ENCODE results near the gene CRACR2A. TPM values are rescaled to one million over a fixed set of nuclear protein-coding genes. Genes with fewer than 3 reads are reported as not detected.

CRACR2A gene
- total RNA-seq, 1 experiment from 2014 or later: 2.0 TPM

- H3K36me3 ChIP-seq (replicated peaks; ENCODE audit: control insufficient read depth, insufficient read depth, low read length): no peaks in the 10 kb centered on the region
- no peaks in the 10 kb centered on the region; the same call in 1 of the 2 replicates for H3K27me3 ChIP-seq (ENCODE audit: control insufficient read depth, insufficient read depth, low read length)
- no peak for DNase-seq
- H3K4me3 ChIP-seq (ENCODE audit: insufficient read depth, low read depth, low read length): no peak overlapping the region
Observed at GRCh38 chr12:3593906-3594483, 158.9 kb downstream of the CRACR2A start.

- H3K4me3 ChIP-seq (ENCODE audit: insufficient read depth, low read depth, low read length): no peak overlapping the region
- H3K27me3 ChIP-seq (ENCODE audit: control insufficient read depth, insufficient read depth, low read length): no peaks in the 10 kb centered on the region; the same call in 1 of the 2 replicates
- DNase-seq: no peak
- no peaks in the 10 kb centered on the region for H3K36me3 ChIP-seq (replicated peaks; ENCODE audit: control insufficient read depth, insufficient read depth, low read length)
Observed at GRCh38 chr12:3592856-3593625, 159.9 kb downstream of the CRACR2A start.

GRCh38 chr12:3589745-3590144 is 163.2 kb downstream of the CRACR2A start:
- Histone ChIP-seq H3K4me3 (ENCODE audit: insufficient read depth, low read depth, low read length) (no peak overlapping the region), H3K27me3 (ENCODE audit: control insufficient read depth, insufficient read depth, low read length) (no peaks in the 10 kb centered on the region; the same call in 1 of the 2 replicates), H3K36me3 (replicated peaks; ENCODE audit: control insufficient read depth, insufficient read depth, low read length) (no peaks in the 10 kb centered on the region)
- no peak for DNase-seq

GRCh38 chr12:3587402-3588013 is 165.4 kb downstream of the CRACR2A start:
- DNase-seq: peak; percentile 75
- Histone ChIP-seq H3K27me3 (ENCODE audit: control insufficient read depth, insufficient read depth, low read length) (no peaks in the 10 kb centered on the region; the same call in 1 of the 2 replicates), H3K36me3 (replicated peaks; ENCODE audit: control insufficient read depth, insufficient read depth, low read length) (no peaks in the 10 kb centered on the region), H3K4me3 (ENCODE audit: insufficient read depth, low read depth, low read length) (no peak overlapping the region)

GRCh38 chr12:3583656-3584334 is 169.1 kb downstream of the CRACR2A start:
- Histone ChIP-seq H3K27me3 (ENCODE audit: control insufficient read depth, insufficient read depth, low read length) (no peaks in the 10 kb centered on the region; the same call in 1 of the 2 replicates), H3K36me3 (replicated peaks; ENCODE audit: control insufficient read depth, insufficient read depth, low read length) (no peaks in the 10 kb centered on the region), H3K4me3 (ENCODE audit: insufficient read depth, low read depth, low read length) (no peak overlapping the region)
- DNase-seq: no peak

- Histone ChIP-seq H3K27me3 (ENCODE audit: control insufficient read depth, insufficient read depth, low read length) (no peaks in the 10 kb centered on the region), H3K36me3 (replicated peaks; ENCODE audit: control insufficient read depth, insufficient read depth, low read length) (no peaks in the 10 kb centered on the region), H3K4me3 (ENCODE audit: insufficient read depth, low read depth, low read length) (no peak overlapping the region)
- no peak for DNase-seq
Observed at GRCh38 chr12:3580094-3580749, 172.7 kb downstream of the CRACR2A start.

- H3K27me3 ChIP-seq (ENCODE audit: control insufficient read depth, insufficient read depth, low read length): no peaks in the 10 kb centered on the region
- DNase-seq: no peak
- H3K36me3 ChIP-seq (replicated peaks; ENCODE audit: control insufficient read depth, insufficient read depth, low read length): no peaks in the 10 kb centered on the region
- no peak overlapping the region for H3K4me3 ChIP-seq (ENCODE audit: insufficient read depth, low read depth, low read length)
Observed at GRCh38 chr12:3579446-3580093, 173.3 kb downstream of the CRACR2A start.

- Histone ChIP-seq H3K36me3 (replicated peaks; ENCODE audit: control insufficient read depth, insufficient read depth, low read length) (no peaks in the 10 kb centered on the region), H3K27me3 (ENCODE audit: control insufficient read depth, insufficient read depth, low read length) (no peaks in the 10 kb centered on the region), H3K4me3 (ENCODE audit: insufficient read depth, low read depth, low read length) (no peak overlapping the region)
- DNase-seq: no peak
Observed at GRCh38 chr12:3578557-3578956, 174.4 kb downstream of the CRACR2A start.

- DNase-seq: no peak
- H3K36me3 ChIP-seq (replicated peaks; ENCODE audit: control insufficient read depth, insufficient read depth, low read length): no peaks in the 10 kb centered on the region
- H3K4me3 ChIP-seq (ENCODE audit: insufficient read depth, low read depth, low read length): no peak overlapping the region
- no peaks in the 10 kb centered on the region for H3K27me3 ChIP-seq (ENCODE audit: control insufficient read depth, insufficient read depth, low read length)
Observed at GRCh38 chr12:3576891-3577290, 176.0 kb downstream of the CRACR2A start.

GRCh38 chr12:3574986-3575385 is 177.9 kb downstream of the CRACR2A start:
- Histone ChIP-seq H3K27me3 (ENCODE audit: control insufficient read depth, insufficient read depth, low read length) (no peaks in the 10 kb centered on the region), H3K36me3 (replicated peaks; ENCODE audit: control insufficient read depth, insufficient read depth, low read length) (no peaks in the 10 kb centered on the region), H3K4me3 (ENCODE audit: insufficient read depth, low read depth, low read length) (no peak overlapping the region)

GRCh38 chr12:3572560-3572959 is 180.3 kb downstream of the CRACR2A start:
- Histone ChIP-seq H3K27me3 (ENCODE audit: control insufficient read depth, insufficient read depth, low read length) (no peaks in the 10 kb centered on the region), H3K36me3 (replicated peaks; ENCODE audit: control insufficient read depth, insufficient read depth, low read length) (no peaks in the 10 kb centered on the region), H3K4me3 (ENCODE audit: insufficient read depth, low read depth, low read length) (no peak overlapping the region)
- DNase-seq: no peak

More at GRCh38 chr12:3574986-3575385, 177.9 kb downstream of the CRACR2A start:
- DNase-seq: no peak

- no peak for DNase-seq
- no peak overlapping the region for H3K4me3 ChIP-seq (ENCODE audit: insufficient read depth, low read depth, low read length)
- no peaks in the 10 kb centered on the region for H3K27me3 ChIP-seq (ENCODE audit: control insufficient read depth, insufficient read depth, low read length)
- H3K36me3 ChIP-seq (replicated peaks; ENCODE audit: control insufficient read depth, insufficient read depth, low read length): no peaks in the 10 kb centered on the region
Observed at GRCh38 chr12:3571724-3572123, 181.2 kb downstream of the CRACR2A start.

GRCh38 chr12:3571323-3571722 is 181.6 kb downstream of the CRACR2A start:
- no peak for DNase-seq
- H3K4me3 ChIP-seq (ENCODE audit: insufficient read depth, low read depth, low read length): no peak overlapping the region
- no peaks in the 10 kb centered on the region for H3K36me3 ChIP-seq (replicated peaks; ENCODE audit: control insufficient read depth, insufficient read depth, low read length)
- H3K27me3 ChIP-seq (ENCODE audit: control insufficient read depth, insufficient read depth, low read length): no peaks in the 10 kb centered on the region

- H3K4me3 ChIP-seq (ENCODE audit: insufficient read depth, low read depth, low read length): no peak overlapping the region
- H3K36me3 ChIP-seq (replicated peaks; ENCODE audit: control insufficient read depth, insufficient read depth, low read length): no peaks in the 10 kb centered on the region
- no peaks in the 10 kb centered on the region for H3K27me3 ChIP-seq (ENCODE audit: control insufficient read depth, insufficient read depth, low read length)
- no peak for DNase-seq
Observed at GRCh38 chr12:3568695-3569094, 184.2 kb downstream of the CRACR2A start.
